Neural progenitor cell (in vitro differentiated cells): ENCODE results near the gene VAV3. TPM values are rescaled to one million over a fixed set of nuclear protein-coding genes. Genes with fewer than 3 reads are reported as not detected.

Experiments
- DNase-seq: peaks from one replicate; pipeline ENCODE4 v3.0.0-alpha.2; 2016; ENCODE audit warnings: low spot score
- H2AFZ ChIP-seq: fragments of 200-600 bp; sonication (generic); replicated peaks from 2 replicates; pipeline ENCODE4 v1.6.1; 2016; ENCODE audit warnings: antibody characterized with exemption
- H3F3A ChIP-seq: fragments of 200-600 bp; sonication (generic); 2 replicates; pipeline ENCODE4 v1.6.1; 2016; ENCODE audit warnings: antibody characterized with exemption, low read depth
- H3K27ac ChIP-seq: fragments of 200-600 bp; sonication (generic); 2 replicates; pipeline ENCODE4 v1.5.1; 2016; ENCODE audit warnings: mild to moderate bottlenecking
- H3K27me3 ChIP-seq: fragments of 200-600 bp; sonication (generic); 2 replicates; pipeline ENCODE4 v1.6.1; 2016; ENCODE audit warnings: mild to moderate bottlenecking, moderate library complexity
- H3K36me3 ChIP-seq: fragments of 200-600 bp; sonication (generic); 2 replicates; pipeline ENCODE4 v1.5.1; 2016
- H3K4me1 ChIP-seq: fragments of 200-600 bp; sonication (generic); 2 replicates; pipeline ENCODE4 v1.6.1; 2016; ENCODE audit warnings: mixed run types
- H3K4me2 ChIP-seq: fragments of 200-600 bp; sonication (generic); 2 replicates; pipeline ENCODE4 v1.6.1; 2016
- H3K4me3 ChIP-seq: fragments of 200-600 bp; sonication (generic); 2 replicates; pipeline ENCODE4 v1.5.1; 2016
- H3K79me2 ChIP-seq: fragments of 200-600 bp; sonication (generic); 2 replicates; pipeline ENCODE4 v1.6.1; 2016; ENCODE audit warnings: low read depth
- H3K9ac ChIP-seq: fragments of 200-600 bp; sonication (generic); 2 replicates; pipeline ENCODE4 v1.6.1; 2016
- H3K9me3 ChIP-seq: fragments of 200-600 bp; sonication (generic); 2 replicates; pipeline ENCODE4 v1.5.1; 2016; ENCODE audit warnings: low read depth
- H4K20me1 ChIP-seq: fragments of 200-600 bp; sonication (generic); 2 replicates; pipeline ENCODE4 v1.6.1; 2016; ENCODE audit warnings: low read depth
- H3K27ac Mint-ChIP-seq: 3 replicates; pipeline ENCODE4 v1.8.0; 2021; ENCODE audit warnings: mixed read lengths
- H3K27me3 Mint-ChIP-seq: 2 replicates; pipeline ENCODE4 v1.8.0; 2022; ENCODE audit warnings: low read depth, mild to moderate bottlenecking, inconsistent platforms, moderate library complexity, mixed read lengths; ENCODE audit not compliant: insufficient read depth
- H3K36me3 Mint-ChIP-seq: 3 replicates; pipeline ENCODE4 v1.8.0; 2021; ENCODE audit warnings: mixed read lengths
- H3K4me1 Mint-ChIP-seq: 3 replicates; pipeline ENCODE4 v1.8.0; 2021; ENCODE audit warnings: mixed read lengths
- H3K4me3 Mint-ChIP-seq: 3 replicates; pipeline ENCODE4 v1.8.0; 2021; ENCODE audit warnings: mild to moderate bottlenecking, moderate library complexity, mixed read lengths
- H3K9me3 Mint-ChIP-seq: 3 replicates; pipeline ENCODE4 v1.8.0; 2020; ENCODE audit warnings: mixed read lengths
- CTCF ChIP-seq: fragments of 200-600 bp; sonication (generic); IDR thresholded peaks from 2 replicates; pipeline ENCODE4 v1.5.1; 2017; ENCODE audit warnings: antibody characterized with exemption, mild to moderate bottlenecking
- EZH2 ChIP-seq: fragments of 200-600 bp; sonication (generic); IDR thresholded peaks from 2 replicates; pipeline ENCODE4 v1.6.1; 2017; ENCODE audit warnings: antibody characterized with exemption, mild to moderate bottlenecking, moderate library complexity
- EZH2phosphoT487 ChIP-seq: fragments of 200-600 bp; sonication (generic); IDR thresholded peaks from 2 replicates; pipeline ENCODE4 v1.6.1; 2017; ENCODE audit warnings: antibody characterized with exemption
- total RNA-seq: library from RNA; depleted of rRNA; stranded (reverse); fragments of >200 nt; gene quantifications from 2 replicates; pipeline ENCODE4 v1.2.3, GENCODE V29; 2015; ENCODE audit warnings: low replicate concordance

VAV3 gene
- total RNA-seq, 1 donor from 2014 or later, result 1.7 TPM

GRCh38 chr1:107662971-107663370 is 302.0 kb downstream of the VAV3 start:
- Histone ChIP-seq H3K4me1 (no peaks in the 10 kb centered on the region), H4K20me1 (no peaks in the 10 kb centered on the region), H3K9ac (no peak overlapping the region), H3F3A (no peaks in the 10 kb centered on the region), H3K27ac (no peak overlapping the region), H3K36me3 (no peaks in the 10 kb centered on the region), H2AFZ (no peak overlapping the region), H3K79me2 (no peaks in the 10 kb centered on the region), H3K9me3 (no peaks in the 10 kb centered on the region), H3K4me3 (no peak overlapping the region), H3K27me3 (no peaks in the 10 kb centered on the region), H3K4me2 (no peak overlapping the region)
- Mint-ChIP-seq H3K4me3 (no peak overlapping the region), H3K9me3 (no peaks in the 10 kb centered on the region), H3K4me1 (no peaks in the 10 kb centered on the region), H3K36me3 (no peaks in the 10 kb centered on the region), H3K27me3 (no peaks in the 10 kb centered on the region), H3K27ac (no peak overlapping the region)
- no peak for DNase-seq
- TF ChIP-seq EZH2, result no peak
- no peak for TF ChIP-seq CTCF
- no peak for TF ChIP-seq EZH2phosphoT487

GRCh38 chr1:107661158-107661557 is 303.8 kb downstream of the VAV3 start:
- no peak overlapping the region for H3K9ac ChIP-seq
- H3K27ac Mint-ChIP-seq, result no peak overlapping the region
- no peak overlapping the region for H3K4me3 Mint-ChIP-seq
- H3K4me2 ChIP-seq, result no peak overlapping the region
- no peak overlapping the region for H3K27ac ChIP-seq
- no peaks in the 10 kb centered on the region for H3K4me1 Mint-ChIP-seq
- no peaks in the 10 kb centered on the region for H3K79me2 ChIP-seq
- no peak for DNase-seq
- TF ChIP-seq CTCF, result no peak
- no peak for TF ChIP-seq EZH2
- TF ChIP-seq EZH2phosphoT487, result no peak
- H3K36me3 Mint-ChIP-seq, result no peaks in the 10 kb centered on the region
- H3K9me3 Mint-ChIP-seq, result no peaks in the 10 kb centered on the region
- H3K4me3 ChIP-seq, result no peak overlapping the region
- no peaks in the 10 kb centered on the region for H4K20me1 ChIP-seq
- no peak overlapping the region for H2AFZ ChIP-seq
- no peaks in the 10 kb centered on the region for H3K9me3 ChIP-seq
- no peaks in the 10 kb centered on the region for H3K27me3 ChIP-seq
- H3K4me1 ChIP-seq, result no peaks in the 10 kb centered on the region
- no peaks in the 10 kb centered on the region for H3K36me3 ChIP-seq
- H3K27me3 Mint-ChIP-seq, result no peaks in the 10 kb centered on the region
- H3F3A ChIP-seq, result no peaks in the 10 kb centered on the region

- no peak overlapping the region for H3K4me3 Mint-ChIP-seq
- no peaks in the 10 kb centered on the region for H3K36me3 Mint-ChIP-seq
- H3K27me3 Mint-ChIP-seq, result no peaks in the 10 kb centered on the region
- Histone ChIP-seq H3K4me2 (no peak overlapping the region), H4K20me1 (no peaks in the 10 kb centered on the region), H3K9me3 (no peaks in the 10 kb centered on the region), H2AFZ (no peak overlapping the region), H3K79me2 (no peaks in the 10 kb centered on the region), H3K27ac (no peak overlapping the region), H3K36me3 (no peaks in the 10 kb centered on the region), H3K4me3 (no peak overlapping the region), H3K9ac (no peak overlapping the region), H3K27me3 (no peaks in the 10 kb centered on the region), H3F3A (no peaks in the 10 kb centered on the region), H3K4me1 (no peaks in the 10 kb centered on the region)
- TF ChIP-seq EZH2phosphoT487 (no peak), EZH2 (no peak), CTCF (no peak)
- no peaks in the 10 kb centered on the region for H3K9me3 Mint-ChIP-seq
- H3K4me1 Mint-ChIP-seq, result no peaks in the 10 kb centered on the region
- DNase-seq, result no peak
- H3K27ac Mint-ChIP-seq, result no peak overlapping the region
These were observed 305.0 kb downstream of the VAV3 start for GRCh38 chr1:107659961-107660360.
